GM18519 (cell line): ENCODE data around the gene CFAP99.
"Not testable (repeated sequence)": the region's sequence is repeated elsewhere in the genome, so short reads cannot be mapped to it uniquely, and the experiment has no call there.

Experiments used
- ATAC-seq: cut with Tn5 transposase; IDR thresholded peaks from one replicate; pipeline ENCODE4 v1.9.1; 2021; ENCODE audit warnings: mild to moderate bottlenecking, moderate library complexity; ENCODE audit not compliant: unreplicated experiment, low FRiP score

Gene CFAP99

DNA sequence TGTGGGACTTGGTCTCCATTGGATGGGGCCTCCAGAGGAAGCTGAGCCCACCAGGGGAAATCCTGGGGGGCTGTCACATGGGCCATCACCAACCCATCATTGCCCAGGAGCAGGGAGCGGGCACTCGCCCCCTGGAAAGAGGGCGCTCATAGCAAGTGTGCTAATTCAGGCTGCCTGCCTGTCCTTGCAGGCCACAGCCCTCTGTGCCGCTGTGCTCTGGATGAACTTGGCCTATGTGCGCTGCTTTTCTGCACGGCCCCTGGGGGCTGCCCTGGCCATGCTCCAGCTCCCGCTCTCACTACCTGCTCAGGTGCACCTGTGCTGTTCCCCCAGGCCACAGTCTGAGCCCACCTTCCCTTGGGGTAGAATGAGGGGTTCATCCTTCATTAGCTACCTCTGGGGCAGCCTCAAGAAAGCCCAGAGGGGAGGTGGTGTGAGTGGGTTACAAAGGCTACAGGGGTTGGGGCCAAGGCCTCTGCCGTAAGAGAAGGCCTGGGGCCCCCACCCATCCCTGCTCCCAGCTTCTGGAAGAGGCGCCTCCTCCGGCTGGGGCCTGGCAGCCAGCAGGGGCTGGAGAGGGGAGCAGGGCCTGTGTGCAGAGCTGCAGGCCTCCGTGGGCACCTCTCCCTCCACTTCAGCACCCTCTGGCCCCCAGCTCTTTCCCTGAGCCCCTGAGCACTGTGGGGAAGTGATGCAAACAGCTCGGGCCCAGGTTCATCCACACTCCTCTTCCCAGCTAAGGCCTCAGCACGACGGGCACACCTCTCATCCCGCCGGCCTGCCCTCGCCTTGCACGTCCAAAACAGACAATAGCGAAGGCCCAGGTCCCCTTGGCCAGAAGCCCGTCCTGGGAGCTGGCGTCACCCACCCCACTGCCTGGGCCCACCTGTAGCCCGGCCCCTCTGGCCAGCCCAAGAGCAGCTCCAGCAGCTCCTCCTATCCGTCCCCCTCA is 8.9 kb downstream of the CFAP99 start:
- no peak for ATAC-seq

DNA sequence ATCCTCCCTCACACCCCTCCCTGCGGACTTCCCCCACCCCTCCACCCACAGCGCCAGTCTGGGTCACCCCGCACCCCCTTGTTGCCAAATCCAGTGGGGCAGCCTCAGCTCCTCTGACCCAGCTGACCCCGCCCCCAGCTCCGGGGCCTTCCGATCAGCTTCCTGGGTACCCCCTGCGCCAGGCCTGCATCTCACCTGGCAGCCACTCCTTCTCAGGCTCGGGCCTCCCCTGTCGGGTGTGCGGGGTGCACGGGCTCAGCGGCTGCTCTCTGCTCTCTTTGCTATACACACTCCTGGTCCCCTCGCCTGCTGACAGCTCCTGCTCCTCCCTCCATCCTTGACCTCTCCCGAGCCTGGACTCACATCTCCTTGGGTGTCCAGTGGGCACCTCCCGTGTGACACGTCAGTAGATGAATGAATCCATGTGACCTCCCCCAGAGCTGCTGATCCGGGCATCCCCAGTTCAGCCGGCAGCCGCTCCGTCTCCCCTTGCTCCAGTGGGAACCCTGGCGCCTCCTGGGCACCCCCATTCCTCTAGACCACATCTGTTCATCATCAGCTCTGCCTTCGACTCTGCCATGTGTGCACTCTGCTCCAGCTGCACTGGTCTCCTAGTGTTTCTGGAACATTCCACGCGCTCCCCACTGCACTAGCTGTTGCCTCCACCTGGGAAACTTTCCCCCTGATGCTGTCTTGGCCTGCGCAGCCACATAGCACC is 9.9 kb downstream of the CFAP99 start:
- no peak for ATAC-seq

DNA sequence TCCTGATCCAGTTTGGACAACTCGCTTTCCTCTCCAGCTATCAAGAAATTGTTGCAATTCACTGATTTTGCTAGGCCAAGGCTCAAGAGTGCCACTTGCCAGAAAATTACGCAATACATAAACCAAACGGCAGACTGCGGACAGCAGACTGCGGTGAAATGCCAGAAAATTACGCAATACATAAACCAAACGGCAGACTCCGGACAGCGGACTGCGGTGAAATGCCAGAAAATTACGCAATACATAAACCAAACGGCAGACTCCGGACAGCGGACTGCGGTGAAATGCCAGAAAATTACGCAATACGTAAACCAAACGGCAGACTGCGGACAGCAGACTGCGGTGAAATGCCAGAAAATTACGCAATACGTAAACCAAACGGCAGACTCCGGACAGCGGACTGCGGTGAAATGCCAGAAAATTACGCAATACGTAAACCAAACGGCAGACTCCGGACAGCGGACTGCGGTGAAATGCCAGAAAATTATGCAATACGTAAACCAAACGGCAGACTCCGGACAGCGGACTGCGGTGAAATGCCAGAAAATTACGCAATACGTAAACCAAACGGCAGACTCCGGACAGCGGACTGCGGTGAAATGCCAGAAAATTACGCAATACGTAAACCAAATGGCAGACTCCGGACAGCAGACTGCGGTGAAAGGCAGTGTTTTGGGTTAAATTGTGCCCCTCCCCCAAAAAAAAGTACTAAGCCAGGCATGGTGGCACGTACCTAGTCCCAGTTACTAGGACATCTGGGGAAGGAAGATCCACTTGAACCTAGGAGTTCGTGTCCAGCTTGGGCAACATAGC is 11.4 kb downstream of the CFAP99 start:
- ATAC-seq: not testable (repeated sequence)

DNA sequence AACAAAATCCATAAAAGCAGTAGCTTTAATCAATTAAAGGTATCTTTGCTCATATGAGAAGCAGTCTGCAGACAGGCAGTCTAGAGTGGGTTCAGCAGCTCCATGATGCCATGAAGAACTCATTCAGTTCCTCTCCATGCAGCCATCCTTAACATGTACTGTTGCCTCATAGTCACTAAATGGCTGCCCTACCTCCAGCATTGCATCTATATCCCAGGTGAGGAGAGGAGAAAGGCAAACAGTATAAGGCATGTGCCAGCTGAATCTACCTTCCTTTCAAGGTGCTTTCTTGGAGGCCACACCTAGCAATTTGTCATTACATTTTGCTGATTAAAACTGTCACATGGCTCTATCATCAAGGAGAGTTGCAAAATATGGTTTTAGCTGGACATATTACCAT is 13.2 kb downstream of the CFAP99 start:
- ATAC-seq: no peak

DNA sequence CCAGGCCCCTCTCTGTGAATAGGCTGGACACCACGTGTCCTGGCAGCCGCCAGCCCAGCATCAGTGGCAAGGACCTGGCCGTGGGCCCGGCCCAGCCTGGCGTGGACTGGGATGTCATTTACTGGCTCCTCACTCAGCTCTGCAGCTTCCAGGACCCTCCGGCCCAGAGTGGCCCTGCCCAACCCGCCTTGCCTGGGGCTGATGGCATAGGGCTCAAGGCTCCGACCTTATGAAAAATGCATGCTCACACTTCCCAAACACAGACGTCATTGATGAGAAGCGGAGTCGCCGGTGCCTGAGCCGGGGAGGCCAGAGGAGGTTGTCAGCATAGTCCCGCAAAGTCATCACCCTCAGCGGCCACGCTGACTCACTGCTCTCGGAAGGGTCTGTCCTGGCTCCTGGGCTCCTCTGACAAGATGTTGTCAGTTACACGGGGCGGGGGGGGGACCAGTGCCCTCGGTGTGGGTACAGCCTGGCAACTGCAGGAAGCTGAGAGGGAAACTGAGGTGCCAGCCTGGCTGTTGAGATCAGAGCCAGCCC is 14.3 kb downstream of the CFAP99 start:
- ATAC-seq: no peak

DNA sequence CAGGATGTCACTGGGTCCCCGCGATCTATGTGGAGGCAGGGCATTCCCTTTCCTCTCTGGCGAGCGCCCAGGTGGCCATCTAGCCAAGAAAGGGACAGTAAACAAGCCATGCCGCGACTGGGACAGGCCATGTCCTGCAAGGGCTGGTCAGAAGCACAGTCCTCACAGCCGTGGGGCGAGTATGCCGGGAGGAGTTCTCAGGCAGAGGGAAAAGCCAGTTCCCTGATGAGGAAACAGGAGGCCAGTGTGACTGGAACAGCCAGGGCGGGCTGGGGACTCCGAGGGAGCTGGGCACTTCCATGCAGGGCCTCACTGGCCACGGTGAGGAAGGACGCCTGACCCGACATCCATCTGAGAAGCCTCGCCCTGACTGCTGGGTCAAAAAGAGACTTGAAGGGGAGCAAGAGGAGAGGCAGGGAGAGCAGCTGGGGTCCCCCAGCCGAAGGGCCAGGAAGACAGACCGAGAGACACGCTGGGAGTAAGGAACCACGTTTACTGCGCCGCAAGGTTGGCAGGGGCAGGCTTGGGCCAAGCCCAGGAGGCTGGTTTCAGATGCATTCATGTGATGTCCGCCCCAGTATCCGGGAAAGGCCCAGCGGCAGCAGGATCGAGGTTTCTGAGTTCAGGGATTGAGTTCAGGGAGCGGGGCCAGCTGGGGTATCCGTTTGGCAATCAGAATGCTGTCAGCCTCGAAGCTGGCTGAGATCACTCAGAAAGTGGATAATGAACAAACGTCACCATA is 15.0 kb downstream of the CFAP99 start:
- ATAC-seq: no peak

DNA sequence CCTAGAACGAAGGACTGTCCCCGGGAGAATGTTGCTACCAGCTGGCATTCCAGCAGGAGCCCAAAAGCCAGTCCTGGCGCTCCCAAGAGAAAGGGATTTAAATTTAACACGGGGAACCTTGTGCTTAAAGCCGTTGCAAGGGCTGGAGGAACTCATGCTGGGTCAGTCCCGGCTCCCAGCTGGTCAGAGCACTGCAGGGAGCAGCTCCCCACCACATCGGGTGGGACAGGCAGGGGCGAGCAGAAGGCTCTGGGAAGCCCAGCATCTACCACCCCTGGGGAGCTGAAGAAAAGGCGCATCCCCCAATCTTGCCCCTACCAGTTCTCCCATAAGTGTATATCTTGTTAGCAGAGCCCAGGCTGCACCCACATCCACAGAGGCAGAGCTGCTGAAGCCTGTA is 15.7 kb downstream of the CFAP99 start:
- ATAC-seq: no peak

DNA sequence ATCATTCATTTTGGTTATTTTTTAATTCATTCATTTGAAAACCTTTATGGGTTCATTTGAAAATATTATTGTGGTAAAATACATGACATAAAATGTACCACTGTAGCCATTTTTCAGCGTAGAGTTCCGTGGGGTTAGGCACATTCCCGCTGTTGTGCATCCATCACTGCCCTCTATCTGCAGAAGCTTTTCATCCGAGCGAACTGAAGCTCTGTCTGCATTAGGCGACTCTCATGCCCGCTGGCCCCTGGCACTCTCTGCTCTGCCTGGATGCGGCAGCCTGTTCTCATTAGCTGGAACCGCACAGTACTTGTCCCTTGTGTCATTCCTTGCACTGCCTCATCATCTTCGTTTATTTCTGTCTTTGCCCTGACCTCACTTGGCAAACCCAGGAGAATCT is 17.5 kb downstream of the CFAP99 start:
- ATAC-seq: no peak

DNA sequence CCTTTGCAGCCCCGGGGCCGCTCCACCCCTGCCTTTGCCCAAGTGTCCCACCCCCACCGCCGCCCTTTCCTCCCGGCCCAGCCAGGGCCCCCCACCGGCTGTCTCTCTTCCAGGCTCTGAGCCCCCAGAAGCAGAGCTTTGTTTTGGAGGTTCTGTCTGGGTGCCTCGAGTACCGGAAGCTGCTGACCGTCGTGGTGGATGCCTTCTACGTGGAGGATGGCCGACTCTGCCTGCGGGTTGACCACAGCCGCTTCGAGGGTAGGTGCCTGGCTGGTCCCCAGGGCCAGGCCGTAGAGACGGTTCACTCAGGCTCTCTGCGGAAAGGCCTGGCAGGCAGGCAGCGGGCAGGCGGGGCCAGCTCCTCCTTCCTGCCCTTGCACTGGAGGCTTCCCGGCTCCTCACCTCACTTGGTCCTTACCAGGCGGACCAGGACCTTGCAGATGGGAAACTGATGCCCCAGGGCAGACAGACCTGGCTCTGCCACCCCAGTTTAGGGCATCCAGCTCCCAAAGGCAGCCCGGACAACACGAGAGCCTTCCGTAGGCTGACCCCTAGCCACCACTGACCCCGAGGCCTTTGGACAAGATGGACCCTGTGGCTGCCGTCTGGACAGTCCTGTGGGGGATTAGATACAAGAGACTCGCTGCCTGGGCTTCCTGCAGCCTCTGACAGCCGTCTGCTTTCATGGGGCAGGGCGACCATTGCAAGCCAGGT is 18.2 kb downstream of the CFAP99 start:
- no peak for ATAC-seq

DNA sequence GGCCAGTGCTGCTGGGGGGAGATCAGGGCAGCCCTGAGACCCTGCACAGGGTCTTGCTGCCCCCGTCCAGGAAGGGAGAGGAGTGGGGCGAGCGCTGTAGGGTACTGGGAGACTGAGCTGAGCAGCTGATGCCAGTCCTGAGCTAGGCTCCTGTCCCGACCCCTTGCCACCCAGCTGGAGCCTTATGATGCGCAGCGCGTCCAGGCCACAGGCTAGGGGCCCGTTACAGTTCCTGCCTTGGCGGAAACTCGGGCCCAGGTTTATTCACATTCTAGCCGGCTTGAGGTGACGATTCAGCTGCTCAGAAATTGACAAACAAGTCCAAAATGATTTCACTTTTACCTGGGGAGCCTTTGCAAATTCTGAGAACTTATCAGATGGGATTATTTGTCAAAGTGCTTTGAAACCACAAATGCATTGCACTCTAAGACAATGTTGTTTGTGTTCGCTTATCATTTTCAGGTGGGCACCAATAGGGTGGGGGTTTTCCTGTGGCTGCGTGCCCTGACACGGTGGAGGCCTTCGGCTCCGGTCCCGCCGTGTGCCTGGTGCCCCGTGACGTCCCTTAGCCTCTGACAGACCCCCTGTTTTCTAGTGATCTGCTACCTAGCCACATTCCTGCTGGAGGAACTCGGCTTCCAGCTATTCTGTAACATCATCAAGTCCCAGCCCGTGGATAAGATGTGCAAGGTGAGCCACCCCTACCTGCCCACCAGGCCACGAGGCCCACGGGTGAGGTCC is 18.9 kb downstream of the CFAP99 start:
- no peak for ATAC-seq

DNA sequence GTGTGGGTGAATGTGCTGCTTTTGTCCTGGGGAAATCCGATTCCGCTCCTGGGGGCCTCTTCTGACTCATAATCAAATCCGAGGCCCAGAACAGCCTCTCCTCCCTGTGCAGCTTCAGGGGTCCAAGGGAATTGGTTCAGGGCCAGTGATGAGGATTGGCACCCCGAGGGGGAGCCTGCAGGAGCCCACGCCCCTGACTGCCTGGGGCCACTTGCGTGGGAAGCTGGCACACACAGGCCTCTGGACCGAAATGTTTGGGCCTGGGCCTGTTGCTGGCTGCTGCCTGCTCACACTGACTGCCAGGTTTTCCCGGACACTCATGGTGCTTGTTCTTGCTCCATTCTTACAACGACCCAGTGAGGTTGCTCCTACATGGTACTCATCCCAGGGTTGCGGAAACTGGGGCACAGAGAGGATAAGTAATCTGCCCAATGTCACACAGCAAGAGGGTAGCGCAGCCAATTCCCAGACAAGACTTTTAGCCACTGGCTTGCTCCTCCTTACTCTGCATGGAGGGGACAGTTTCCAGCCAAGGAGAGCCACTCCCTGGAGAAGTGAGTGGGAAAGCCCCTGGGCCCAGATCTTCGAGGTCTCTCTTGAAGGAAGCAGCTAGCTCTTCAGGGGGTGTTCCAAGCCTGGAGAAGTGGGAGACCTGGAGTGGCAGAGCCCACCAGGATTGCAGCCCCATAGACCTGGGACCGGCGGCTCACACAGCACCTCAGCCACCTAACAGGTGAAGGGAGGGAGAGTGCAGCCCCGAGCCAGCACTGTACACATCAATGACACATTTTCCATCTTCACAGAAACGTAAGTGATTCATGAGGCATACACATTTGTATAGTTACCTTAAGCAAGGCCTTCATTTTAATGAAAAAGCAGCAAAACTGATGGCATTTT is 20.3 kb downstream of the CFAP99 start:
- ATAC-seq: no peak

DNA sequence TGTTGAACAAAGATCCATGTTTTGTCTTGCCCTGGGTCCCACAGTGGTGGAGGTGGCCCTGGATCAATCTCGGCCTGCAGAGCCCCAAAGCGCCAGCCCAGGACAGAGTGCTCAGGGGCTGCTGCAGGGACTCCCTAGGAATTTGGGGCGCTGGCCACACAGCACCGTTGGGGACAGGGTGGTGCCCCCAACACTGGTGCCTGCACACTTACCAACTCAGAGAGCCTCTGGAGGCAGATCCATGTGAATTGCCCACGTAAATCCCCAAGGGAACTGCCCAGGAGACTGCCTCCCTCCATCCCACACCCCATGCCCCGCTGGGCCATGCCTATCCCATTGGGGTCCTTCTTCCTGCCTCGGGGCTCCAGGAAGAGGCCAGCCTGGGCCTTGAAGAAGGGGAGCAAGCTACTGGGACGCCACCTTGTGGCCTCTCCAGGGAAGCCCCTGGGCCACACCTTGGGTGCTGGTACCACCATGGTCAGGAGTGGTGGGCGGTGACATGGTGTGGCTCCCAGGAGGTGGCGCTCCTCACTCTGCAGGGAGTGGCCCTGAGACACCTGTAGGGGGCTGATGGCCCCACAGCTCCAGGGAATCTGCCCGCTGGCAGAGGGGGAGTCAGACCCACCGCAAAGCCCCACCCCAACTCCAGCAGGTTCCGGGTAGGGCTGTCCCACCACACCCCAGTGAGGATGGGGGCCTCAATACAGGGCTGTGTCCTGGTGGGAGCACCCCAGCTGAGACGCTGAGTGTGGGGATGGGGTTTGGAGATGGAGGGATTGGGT is 22.8 kb downstream of the CFAP99 start:
- ATAC-seq: peak; percentile 72

DNA sequence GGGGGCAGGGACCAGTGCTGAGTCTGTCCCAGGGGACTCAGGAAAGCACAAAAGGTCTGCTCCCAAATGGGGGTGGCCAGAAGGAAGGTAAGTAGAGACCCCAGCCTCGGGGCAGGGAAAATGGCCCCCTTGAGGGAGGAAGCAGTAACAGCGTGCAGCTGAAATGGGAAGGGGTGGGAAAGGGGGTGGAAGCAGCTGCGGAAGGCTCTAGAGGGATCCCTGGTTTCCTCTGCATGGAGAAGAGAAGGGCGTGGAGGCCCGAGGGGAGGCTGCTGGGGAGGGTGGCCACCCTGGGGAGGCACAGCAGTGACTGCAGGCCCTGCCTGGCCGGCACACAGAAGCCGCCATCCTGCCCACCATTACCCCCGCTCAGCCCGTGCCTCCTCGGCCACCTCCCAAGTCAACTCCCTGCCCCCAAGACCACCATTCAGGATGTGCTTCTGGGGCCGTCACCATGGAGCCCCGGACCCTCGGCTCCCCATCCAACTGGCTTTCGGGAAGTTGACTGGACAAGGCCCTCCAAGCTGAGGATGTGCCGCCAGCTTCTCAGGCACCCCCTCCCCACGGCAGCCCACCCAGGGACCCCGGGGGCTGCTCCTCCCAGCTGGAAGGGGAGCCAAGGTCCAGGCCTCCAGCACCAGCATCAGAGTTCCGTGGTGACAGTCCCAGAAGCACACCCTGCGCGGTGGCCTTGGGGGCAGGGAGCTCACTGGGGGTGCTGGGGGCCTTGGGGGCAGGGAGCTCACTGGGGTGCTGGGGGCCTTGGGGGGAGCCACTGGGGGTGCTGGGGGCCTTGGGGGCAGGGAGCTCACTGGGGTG is 23.6 kb downstream of the CFAP99 start:
- no peak for ATAC-seq

DNA sequence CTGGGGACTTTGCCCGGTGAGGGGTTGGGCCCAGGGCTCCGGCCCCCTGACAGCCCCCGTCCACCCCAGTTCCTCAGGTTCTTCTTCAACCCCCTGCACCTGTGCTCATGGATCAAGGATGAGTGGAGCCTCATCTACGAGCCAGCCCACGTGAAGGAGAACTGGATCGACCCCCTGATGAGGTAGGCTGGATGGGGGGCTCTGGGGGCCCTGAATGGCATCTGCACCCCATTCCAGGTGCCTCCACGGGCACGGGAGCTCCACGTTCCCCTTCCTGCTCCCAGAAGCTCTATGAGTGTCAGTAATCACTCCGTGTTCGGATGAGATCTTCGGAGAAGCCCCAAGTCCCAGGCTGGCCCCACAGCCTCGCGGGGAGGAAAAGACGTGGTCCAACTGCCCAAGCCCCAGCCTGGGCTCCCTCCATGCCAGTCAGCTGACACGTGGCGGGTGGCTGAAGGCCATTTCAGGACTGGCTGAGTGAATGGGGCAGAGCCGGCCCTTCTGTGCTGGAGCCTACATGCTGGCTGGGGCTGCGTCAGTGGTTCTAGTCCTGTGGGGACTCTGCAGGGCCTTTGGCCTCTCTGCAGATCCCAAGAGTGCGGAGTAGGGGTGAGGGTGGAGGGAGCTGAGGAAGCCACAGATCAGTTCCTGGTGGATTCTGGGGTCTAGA is 24.4 kb downstream of the CFAP99 start:
- ATAC-seq: no peak

DNA sequence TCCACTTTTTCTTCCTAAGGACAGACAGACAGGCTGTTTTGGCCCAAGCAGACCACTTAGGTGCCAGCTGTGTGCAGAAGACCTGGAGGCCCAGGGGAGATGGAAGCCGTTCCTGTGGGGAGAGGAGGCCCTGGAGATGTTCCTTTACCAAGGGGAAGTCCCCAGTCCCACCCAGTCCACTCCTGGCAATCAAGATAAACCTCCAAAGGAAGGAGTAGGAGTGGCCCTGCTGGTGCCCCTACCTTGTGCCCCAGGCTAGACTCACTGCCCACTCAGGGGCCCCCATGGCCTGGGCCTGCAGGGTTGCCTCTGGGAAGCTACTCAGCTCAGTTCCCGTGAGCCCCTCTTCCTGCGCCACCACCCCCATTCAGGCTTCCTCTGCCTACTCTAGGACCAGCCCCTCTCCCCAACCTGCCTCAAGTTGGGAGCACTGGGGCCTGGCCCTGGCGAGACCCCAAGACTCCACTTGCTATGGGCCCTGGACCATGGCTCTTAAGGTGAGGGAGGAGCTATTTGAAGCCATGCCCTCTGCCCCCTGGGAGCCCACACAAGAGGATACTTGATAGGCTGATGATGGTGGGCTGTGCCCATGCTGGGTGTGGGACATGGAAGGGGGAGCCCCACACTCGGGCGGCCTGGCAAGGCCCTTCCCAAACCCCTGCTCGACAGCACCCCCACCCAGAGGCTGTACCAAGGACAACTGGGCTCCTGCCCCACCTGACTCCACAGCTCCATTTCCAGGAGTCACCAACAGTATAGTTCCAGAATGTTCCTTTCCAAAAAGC is 25.4 kb downstream of the CFAP99 start:
- no peak for ATAC-seq
